H1 (cell line): Measurements from ENCODE around the gene GPLD1. TPM values are rescaled to one million over a fixed set of nuclear protein-coding genes. Genes with fewer than 3 reads are reported as not detected.
A peak's percentile ranks its signal among the peaks of the same experiment; 100 is the strongest.

ENCODE experiments used
- CTCF ChIA-PET: fragments of 300-600 bp; sonication (Branson Sonifier 250); formaldehyde crosslinking; loops from one replicate; lab custom pipeline; 2021; ENCODE audit not compliant: partially characterized antibody; lab: Charles Lee
- POLR2A ChIA-PET: fragments of 300-600 bp; sonication (Branson Sonifier 250); formaldehyde crosslinking; loops from one replicate; lab custom pipeline; 2021; ENCODE audit warnings: inconsistent platforms; ENCODE audit not compliant: partially characterized antibody; lab: Charles Lee
- DNase-seq, 2 experiments: peaks; one replicate each; pipeline versions ENCODE4 v3.0.0 to v3.0.0-alpha.2; 2010 to 2022; ENCODE audit warnings: low spot score in 2 of 2, low read depth in 1 of 2, mixed read lengths in 1 of 2
- FAIRE-seq: peaks from 2 replicates; lab custom pipeline; 2011; peaks lifted over from hg19 to GRCh38; lab: Jason Lieb, UNC
- H2AFZ ChIP-seq: 2 replicates; pipeline ENCODE4 v1.8.1; 2012; ENCODE audit warnings: low read length, inconsistent platforms
- H2AK5ac ChIP-seq: 2 replicates; pipeline ENCODE4 v1.6.1; 2013; ENCODE audit warnings: low read depth, low read length
- H2BK120ac ChIP-seq: replicated peaks from 2 replicates; pipeline ENCODE3; 2013; ENCODE audit warnings: low read depth, low read length, inconsistent platforms
- H2BK12ac ChIP-seq: 2 replicates; pipeline ENCODE4 v1.6.1; 2013; ENCODE audit warnings: low read depth, low read length
- H2BK15ac ChIP-seq: 2 replicates; pipeline ENCODE4 v1.6.1; 2013; ENCODE audit warnings: low read length
- H2BK20ac ChIP-seq: 2 replicates; pipeline ENCODE4 v1.6.1; 2013; ENCODE audit warnings: low read length
- H2BK5ac ChIP-seq: 2 replicates; pipeline ENCODE4 v1.6.1; 2013; ENCODE audit warnings: low read depth, low read length
- H3K14ac ChIP-seq: 2 replicates; pipeline ENCODE4 v1.6.1; 2013; ENCODE audit warnings: inconsistent platforms; ENCODE audit not compliant: insufficient read length
- H3K18ac ChIP-seq: 2 replicates; pipeline ENCODE4 v1.6.1; 2013; ENCODE audit warnings: low read length; ENCODE audit errors: extremely low read depth
- H3K23ac ChIP-seq: 2 replicates; pipeline ENCODE4 v1.6.1; 2013; ENCODE audit warnings: inconsistent platforms; ENCODE audit not compliant: insufficient read length
- H3K23me2 ChIP-seq: 2 replicates; pipeline ENCODE4 v1.6.1; 2013; ENCODE audit warnings: low read depth, low read length
- H3K27ac ChIP-seq: 2 replicates; pipeline ENCODE4 v1.6.1; 2011; ENCODE audit warnings: low read depth, low read length, inconsistent platforms
- H3K27me3 ChIP-seq, 4 experiments: replicated peaks in 1 of 4; 1 replicate in 1 of 4; 2 replicates in 3 of 4; pipeline versions ENCODE4 v1.6.1 to v1.8.1; 2011 to 2013; ENCODE audit warnings: low read length in 3 of 4, mild to moderate bottlenecking in 3 of 4, inconsistent platforms in 2 of 4, mixed read lengths in 2 of 4, moderate library complexity in 1 of 4; ENCODE audit not compliant: control insufficient read depth in 3 of 4, insufficient read depth in 3 of 4; ENCODE audit errors: extremely low read depth in 1 of 4
- H3K36me3 ChIP-seq, 4 experiments: 2 replicates each; pipeline versions ENCODE4 v1.6.1 to v1.8.1; 2011 to 2013; ENCODE audit warnings: mild to moderate bottlenecking in 4 of 4, low read length in 3 of 4, moderate library complexity in 2 of 4, control low read depth in 1 of 4, inconsistent platforms in 1 of 4; ENCODE audit not compliant: insufficient read depth in 4 of 4, control insufficient read depth in 2 of 4
- H3K4ac ChIP-seq: replicated peaks from 2 replicates; pipeline ENCODE3; 2013; ENCODE audit warnings: low read length, low read depth, mixed read lengths, inconsistent platforms; ENCODE audit not compliant: insufficient read length
- H3K4me1 ChIP-seq, 4 experiments: replicated peaks in 1 of 4; 1 replicate in 1 of 4; 2 replicates in 3 of 4; pipeline versions ENCODE4 v1.6.1 to v1.8.1; 2011 to 2013; ENCODE audit warnings: low read length in 3 of 4, inconsistent platforms in 2 of 4, mixed read lengths in 1 of 4; ENCODE audit not compliant: insufficient read depth in 4 of 4, control insufficient read depth in 3 of 4
- H3K4me2 ChIP-seq, 2 experiments: 2 replicates each; pipeline versions ENCODE4 v1.6.1 to v1.8.1; 2011 to 2013; ENCODE audit warnings: low read depth in 2 of 2, low read length in 2 of 2, control low read depth in 1 of 2, inconsistent platforms in 1 of 2, mild to moderate bottlenecking in 1 of 2; ENCODE audit not compliant: insufficient read depth in 1 of 2
- H3K4me3 ChIP-seq, 4 experiments: fragments of 200-600, 300-600 bp in 1 of 4; sonication (generic), shearing (Covaris generic), sonication (Bioruptor Twin) in 1 of 4; 2 replicates each; pipeline versions ENCODE4 v1.5.1 to v1.8.1; 2011 to 2016; ENCODE audit warnings: low read length in 4 of 4, low read depth in 3 of 4, control low read depth in 2 of 4, inconsistent platforms in 2 of 4, mild to moderate bottlenecking in 2 of 4, mixed read lengths in 1 of 4, moderate library complexity in 1 of 4; ENCODE audit not compliant: insufficient read depth in 2 of 4; ENCODE audit errors: extremely low read depth in 1 of 4
- H3K56ac ChIP-seq: replicated peaks from 2 replicates; pipeline ENCODE3; 2013; ENCODE audit warnings: low read depth, mild to moderate bottlenecking, mixed read lengths, low read length, inconsistent platforms; ENCODE audit not compliant: insufficient read length
- H3K79me1 ChIP-seq: 2 replicates; pipeline ENCODE4 v1.6.1; 2013; ENCODE audit warnings: low read depth, low read length, control low read depth
- H3K79me2 ChIP-seq, 2 experiments: 2 replicates each; pipeline versions ENCODE4 v1.6.1 to v1.8.1; 2012 to 2013; ENCODE audit warnings: low read length in 2 of 2, mild to moderate bottlenecking in 2 of 2, inconsistent platforms in 1 of 2; ENCODE audit not compliant: insufficient read depth in 2 of 2, control insufficient read depth in 1 of 2
- H3K9ac ChIP-seq, 4 experiments: replicated peaks in 1 of 4; 1 replicate in 1 of 4; 2 replicates in 3 of 4; pipeline versions ENCODE4 v1.6.1 to v1.8.1; 2011 to 2013; ENCODE audit warnings: low read depth in 3 of 4, low read length in 3 of 4, control low read depth in 2 of 4, mild to moderate bottlenecking in 2 of 4, moderate library complexity in 2 of 4, inconsistent platforms in 1 of 4; ENCODE audit errors: extremely low read depth in 1 of 4
- H3K9me3 ChIP-seq, 2 experiments: 2 replicates each; pipeline versions ENCODE4 v1.6.1 to v1.8.1; 2012 to 2013; ENCODE audit warnings: mild to moderate bottlenecking in 2 of 2, moderate library complexity in 2 of 2, control low read depth in 1 of 2, inconsistent platforms in 1 of 2, low read depth in 1 of 2, low read length in 1 of 2, mixed read lengths in 1 of 2; ENCODE audit not compliant: insufficient read depth in 2 of 2
- H4K20me1 ChIP-seq, 2 experiments: replicated peaks in 1 of 2; 2 replicates each; pipeline versions ENCODE3 to v1.8.1; 2011 to 2013; ENCODE audit warnings: inconsistent platforms in 2 of 2, low read length in 2 of 2, mild to moderate bottlenecking in 1 of 2; ENCODE audit not compliant: insufficient read depth in 2 of 2, control insufficient read depth in 1 of 2
- H4K5ac ChIP-seq: 2 replicates; pipeline ENCODE4 v1.6.1; 2013; ENCODE audit warnings: low read length, low read depth, mixed read lengths, inconsistent platforms; ENCODE audit not compliant: insufficient read length
- H4K8ac ChIP-seq: 2 replicates; pipeline ENCODE4 v1.8.0; 2013; ENCODE audit warnings: mild to moderate bottlenecking, moderate library complexity, low read length, inconsistent platforms; ENCODE audit not compliant: insufficient read depth; ENCODE audit errors: extremely low read depth
- H4K91ac ChIP-seq: replicated peaks from 2 replicates; pipeline ENCODE3; 2013; ENCODE audit warnings: low read length, mixed read lengths, inconsistent platforms; ENCODE audit not compliant: insufficient read length
- EGR1 ChIP-seq: IDR thresholded peaks from 2 replicates; pipeline ENCODE4 v1.6.1; 2011; ENCODE audit warnings: low read depth, low read length, borderline replicate concordance
- POLR2A ChIP-seq, 2 experiments: IDR thresholded peaks; 1 replicate in 1 of 2; 2 replicates in 1 of 2; pipeline ENCODE4 v1.6.1; 2011; ENCODE audit warnings: low read depth in 2 of 2, low read length in 2 of 2, mild to moderate bottlenecking in 2 of 2; ENCODE audit errors: control extremely low read depth in 1 of 2
- RAD21 ChIP-seq, 2 experiments: IDR thresholded peaks in 1 of 2; conservative IDR thresholded peaks in 1 of 2; 2 replicates each; pipeline ENCODE4 v1.6.1; 2011; ENCODE audit warnings: low read depth in 2 of 2, low read length in 2 of 2, improper control_type of control experiment in 1 of 2, inconsistent platforms in 1 of 2, mild to moderate bottlenecking in 1 of 2, moderate library complexity in 1 of 2
- RNF2 ChIP-seq: fragments of 200-900, 300-1000 bp; sonication (generic); IDR thresholded peaks from 2 replicates; pipeline ENCODE4 v1.7.1; 2016; ENCODE audit warnings: borderline replicate concordance, low read depth, mild to moderate bottlenecking, antibody characterized with exemption, low read length; ENCODE audit not compliant: poor library complexity, severe bottlenecking; ENCODE audit errors: missing control alignments
- SAP30 ChIP-seq: fragments of 300-600 bp; sonication (generic); IDR thresholded peaks from 2 replicates; pipeline ENCODE4 v1.7.1; 2012; ENCODE audit warnings: low read length, moderate library complexity, mild to moderate bottlenecking, inconsistent platforms; ENCODE audit not compliant: insufficient read depth, insufficient replicate concordance
- SIX5 ChIP-seq: IDR thresholded peaks from 2 replicates; pipeline ENCODE4 v1.6.1; 2011; ENCODE audit warnings: mild to moderate bottlenecking, low read depth, low read length
- SP2 ChIP-seq: IDR thresholded peaks from 2 replicates; pipeline ENCODE4 v1.6.1; 2012; ENCODE audit warnings: mild to moderate bottlenecking, low read length, inconsistent platforms
- WGBS, 2 experiments: shearing (Covaris generic) in 1 of 2; methylation state at CpG; one replicate each; pipeline versions ENCODE4 v1.1.6 to v1.1.7; 2013 to 2015; ENCODE audit warnings: low lambda C conversion rate in 2 of 2, mixed read lengths in 2 of 2, inconsistent platforms in 1 of 2, low coverage in 1 of 2, missing lambda C conversion rate in 1 of 2; ENCODE audit not compliant: insufficient replicate concordance in 2 of 2, insufficient coverage in 1 of 2, insufficient read length in 1 of 2; ENCODE audit errors: extremely low coverage in 1 of 2, missing lambda C conversion rate in 1 of 2; 5-methylcytosine and 5-hydroxymethylcytosine counted together
- polyA plus RNA-seq, 7 experiments: library from polyadenylated mRNA; depleted of rRNA in 3 of 7; stranded (reverse) in 5 of 7; unstranded in 2 of 7; fragments of >200 nt in 5 of 7; fragments of 200-250 nt in 2 of 7; gene quantifications; 1 replicate in 5 of 7; 2 replicates in 1 of 7; 4 replicates in 1 of 7; pipeline versions ENCODE4 v1.2.1 to v1.2.3, GENCODE V29; 2011 to 2013; ENCODE audit warnings: missing spikeins in 2 of 7, mixed read lengths in 2 of 7
- total RNA-seq: library from RNA; stranded (reverse); fragmentation: NEBNext Ultra II Directional; extraction: Animal tissue kit (Norgen Biotek cat#: 25700); gene quantifications from 2 replicates; pipeline ENCODE4 v1.2.1, GENCODE V29; 2021

Gene GPLD1
- total and polyA plus RNA-seq, 2 of the 8 experiments (the other 6 are each of a cell fraction or from before 2014, with no cell fraction given), result 3.7 to 5.3 TPM

GRCh38 chr6:24522228-24523176 is 33.1 kb upstream of the GPLD1 start:
- ChIA-PET POLR2A (interaction anchor here (0.5 to 1.7 kb wide), 3 partner anchors 27 to 546 kb away, joined by 3 to 5 read pairs (median 5); partner anchors contain the start of gene ALDH5A1), CTCF (interaction anchor here (0.5 to 7.7 kb wide), 27 partner anchors 9 to 496 kb away, joined by 3 to 99 read pairs (median 5); partner anchors contain the start of genes ACOT13, ALDH5A1, GPLD1 and MRS2)
- no peaks in the 10 kb centered on the region for H3K9me3 ChIP-seq
- no peaks in the 10 kb centered on the region for H4K20me1 ChIP-seq
- no peak overlapping the region for H4K91ac ChIP-seq
- H3K79me2 ChIP-seq, result no peaks in the 10 kb centered on the region
- H2BK20ac ChIP-seq, result no peak overlapping the region
- H3K23me2 ChIP-seq, result no peaks in the 10 kb centered on the region; the same call in 1 of the 2 replicates
- H3K4me1 ChIP-seq, result no peaks in the 10 kb centered on the region
- no peak overlapping the region for H4K5ac ChIP-seq
- H3K27ac ChIP-seq, result no peak overlapping the region
- H3K18ac ChIP-seq, result no peak overlapping the region
- no peak overlapping the region for H3K4me3 ChIP-seq
- H3K9ac ChIP-seq, result no peak overlapping the region
- H3K23ac ChIP-seq, result no peak overlapping the region
- H3K14ac ChIP-seq, result no peak overlapping the region
- TF ChIP-seq SIX5, result no peak
- TF ChIP-seq RAD21 (IDR thresholded peaks at IDR 0.05 in 1 of 2, conservative IDR thresholded peaks at IDR 0.05 in 1 of 2; ENCODE audit: low read depth in 2 of 2, low read length in 2 of 2), result no peak
- TF ChIP-seq RNF2, result no peak
- TF ChIP-seq SAP30, result no peak
- TF ChIP-seq SP2, result no peak
- TF ChIP-seq POLR2A (IDR thresholded peaks at IDR 0.05; ENCODE audit: control extremely low read depth in 1 of 2, low read depth in 2 of 2, low read length in 2 of 2), result no peak
- TF ChIP-seq EGR1, result no peak
- H3K79me1 ChIP-seq, result no peaks in the 10 kb centered on the region
- H3K4ac ChIP-seq, result no peak overlapping the region
- H2BK15ac ChIP-seq, result no peak overlapping the region
- no peak overlapping the region for H2AK5ac ChIP-seq
- DNase-seq (no peak), FAIRE-seq (no peak)
- 89% methylated on average over 13 of the region's 13 CpGs; no CpG with 5 or more reads in 1 of the 2 experiments for WGBS, 2 experiments
- no peaks in the 10 kb centered on the region for H3K36me3 ChIP-seq
- H2BK12ac ChIP-seq, result no peak overlapping the region
- no peak overlapping the region for H3K56ac ChIP-seq
- H3K27me3 ChIP-seq, result no peaks in the 10 kb centered on the region
- peak overlapping the region; percentile 57; the same call in 1 of the 2 replicates for H2AFZ ChIP-seq
- H4K8ac ChIP-seq, result no peak overlapping the region
- 0 out of 2 replicates have a peak overlapping the region, but pooled peaks have one; percentile 56 for H2BK5ac ChIP-seq
- no peak overlapping the region for H3K4me2 ChIP-seq
- no peak overlapping the region for H2BK120ac ChIP-seq
